NB4 (cell line): ENCODE results near the gene PIEZO2.

Experiments
- MYC ChIP-seq: IDR thresholded peaks from 2 replicates; pipeline ENCODE4 v1.6.1; 2011; ENCODE audit warnings: low read depth, low read length
- POLR2A ChIP-seq: IDR thresholded peaks from 2 replicates; pipeline ENCODE4 v1.6.1; 2011; ENCODE audit warnings: mild to moderate bottlenecking; ENCODE audit not compliant: insufficient read length; ENCODE audit errors: extremely low read depth
- TF ChIP-seq, protein P1 (sequence below): IDR thresholded peaks from 2 replicates; pipeline ENCODE4 v1.6.1; 2011; ENCODE audit warnings: low read depth, low read length
- TF ChIP-seq, protein P2 (sequence below): IDR thresholded peaks from one replicate; pipeline ENCODE4 v1.5.1; 2012; ENCODE audit warnings: low read depth, low read length

DNA sequence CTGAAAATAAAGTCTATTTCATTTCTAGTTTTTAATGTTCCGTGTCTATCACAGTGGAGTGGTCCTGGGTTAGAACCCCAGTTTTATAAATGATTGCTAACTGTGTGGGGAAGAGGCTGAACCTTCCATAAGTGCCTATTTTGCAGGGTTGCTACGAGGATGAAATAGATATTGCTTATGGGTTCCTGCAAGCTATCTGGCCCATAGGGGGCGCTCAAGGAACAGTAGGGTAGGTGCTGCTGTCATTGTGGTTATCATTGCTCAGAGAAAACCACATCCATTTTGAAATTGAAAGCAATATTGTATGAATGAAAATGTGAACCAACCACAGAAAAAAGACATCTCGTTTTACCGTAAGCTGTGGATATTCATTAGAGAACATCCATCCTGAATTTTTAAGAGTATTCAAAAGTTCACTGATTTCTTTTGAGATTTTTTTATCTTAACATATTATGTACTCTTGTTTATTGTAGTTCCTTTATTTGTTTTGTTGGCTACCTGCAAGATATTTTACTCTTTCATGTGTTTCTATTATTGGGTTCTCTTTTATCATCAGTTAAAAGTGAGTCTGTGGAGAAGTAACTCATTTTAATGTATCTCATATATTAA, 362.0 kb downstream of the PIEZO2 start:
- TF ChIP-seq, protein P1, sequence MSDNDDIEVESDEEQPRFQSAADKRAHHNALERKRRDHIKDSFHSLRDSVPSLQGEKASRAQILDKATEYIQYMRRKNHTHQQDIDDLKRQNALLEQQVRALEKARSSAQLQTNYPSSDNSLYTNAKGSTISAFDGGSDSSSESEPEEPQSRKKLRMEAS: no peak
- TF ChIP-seq, protein P2, sequence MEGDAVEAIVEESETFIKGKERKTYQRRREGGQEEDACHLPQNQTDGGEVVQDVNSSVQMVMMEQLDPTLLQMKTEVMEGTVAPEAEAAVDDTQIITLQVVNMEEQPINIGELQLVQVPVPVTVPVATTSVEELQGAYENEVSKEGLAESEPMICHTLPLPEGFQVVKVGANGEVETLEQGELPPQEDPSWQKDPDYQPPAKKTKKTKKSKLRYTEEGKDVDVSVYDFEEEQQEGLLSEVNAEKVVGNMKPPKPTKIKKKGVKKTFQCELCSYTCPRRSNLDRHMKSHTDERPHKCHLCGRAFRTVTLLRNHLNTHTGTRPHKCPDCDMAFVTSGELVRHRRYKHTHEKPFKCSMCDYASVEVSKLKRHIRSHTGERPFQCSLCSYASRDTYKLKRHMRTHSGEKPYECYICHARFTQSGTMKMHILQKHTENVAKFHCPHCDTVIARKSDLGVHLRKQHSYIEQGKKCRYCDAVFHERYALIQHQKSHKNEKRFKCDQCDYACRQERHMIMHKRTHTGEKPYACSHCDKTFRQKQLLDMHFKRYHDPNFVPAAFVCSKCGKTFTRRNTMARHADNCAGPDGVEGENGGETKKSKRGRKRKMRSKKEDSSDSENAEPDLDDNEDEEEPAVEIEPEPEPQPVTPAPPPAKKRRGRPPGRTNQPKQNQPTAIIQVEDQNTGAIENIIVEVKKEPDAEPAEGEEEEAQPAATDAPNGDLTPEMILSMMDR: peak; percentile 80
- no peak for TF ChIP-seq POLR2A
- no peak for TF ChIP-seq MYC
